ENCODE results near the gene PHF2. TPM values are rescaled to one million over a fixed set of nuclear protein-coding genes. Genes with fewer than 3 reads are reported as not detected.

PHF2 gene
- total and polyA plus RNA-seq, 2 of the 8 experiments (the other 6 are each of a cell fraction or from before 2014, with no cell fraction given): 3.4 to 9.4 TPM

GRCh38 chr9:93620881-93621820 lies 44.8 kb downstream of the PHF2 start:
- Histone ChIP-seq H3K9me3 (ENCODE audit: insufficient read depth in 2 of 2, low read depth in 1 of 2, low read length in 1 of 2) (no peaks in the 10 kb centered on the region), H2BK5ac (ENCODE audit: low read depth, low read length) (no peak overlapping the region), H3K4ac (replicated peaks; ENCODE audit: insufficient read length, low read depth, low read length) (no peak overlapping the region), H4K20me1 (replicated peaks in 1 of 2; ENCODE audit: control insufficient read depth in 1 of 2, insufficient read depth in 2 of 2, low read length in 2 of 2) (peaks cover 0 to 12% of the 10 kb centered on the region in 2 experiments), H2BK12ac (ENCODE audit: low read depth, low read length) (no peak overlapping the region), H3K9ac (replicated peaks in 1 of 4; ENCODE audit: extremely low read depth in 1 of 4, low read depth in 3 of 4, low read length in 3 of 4) (no peak overlapping the region), H2BK20ac (ENCODE audit: low read length) (no peak overlapping the region), H3K36me3 (ENCODE audit: control insufficient read depth in 2 of 4, insufficient read depth in 4 of 4, low read length in 3 of 4) (no peaks in the 10 kb centered on the region), H3K23ac (ENCODE audit: insufficient read length) (no peak overlapping the region), H3K4me1 (replicated peaks in 1 of 4; ENCODE audit: control insufficient read depth in 3 of 4, insufficient read depth in 4 of 4, low read length in 3 of 4) (peaks cover 0 to 14% (median 1%) of the 10 kb centered on the region in 4 experiments; a peak in 4 of 7 replicates), H3K27ac (ENCODE audit: low read depth, low read length) (no peak overlapping the region), H3K27me3 (replicated peaks in 1 of 4; ENCODE audit: control insufficient read depth in 3 of 4, extremely low read depth in 1 of 4, insufficient read depth in 3 of 4, low read length in 3 of 4) (no peaks in the 10 kb centered on the region), H3K79me1 (ENCODE audit: low read depth, low read length) (peaks cover 15% of the 10 kb centered on the region), H3K14ac (ENCODE audit: insufficient read length) (no peak overlapping the region), H3K18ac (ENCODE audit: extremely low read depth, low read length) (no peak overlapping the region), H3K4me3 (ENCODE audit: extremely low read depth in 1 of 4, insufficient read depth in 2 of 4, low read depth in 3 of 4, low read length in 4 of 4) (no peak overlapping the region), H3K79me2 (ENCODE audit: control insufficient read depth in 1 of 2, insufficient read depth in 2 of 2, low read length in 2 of 2) (peaks cover 0 to 41% of the 10 kb centered on the region in 2 experiments; a peak in 3 of 4 replicates), H2AFZ (ENCODE audit: low read length) (no peak overlapping the region), H3K23me2 (ENCODE audit: low read depth, low read length) (peaks cover 11% of the 10 kb centered on the region; the same call in 1 of the 2 replicates), H4K5ac (ENCODE audit: insufficient read length, low read depth, low read length) (no peak overlapping the region), H4K8ac (ENCODE audit: extremely low read depth, insufficient read depth, low read length) (no peak overlapping the region), H4K91ac (replicated peaks; ENCODE audit: insufficient read length, low read length) (no peak overlapping the region), H3K56ac (replicated peaks; ENCODE audit: insufficient read length, low read depth, low read length) (no peak overlapping the region), H2AK5ac (ENCODE audit: low read depth, low read length) (no peak overlapping the region), H3K4me2 (ENCODE audit: insufficient read depth in 1 of 2, low read depth in 2 of 2, low read length in 2 of 2) (no peak overlapping the region), H2BK120ac (replicated peaks; ENCODE audit: low read depth, low read length) (no peak overlapping the region), H2BK15ac (ENCODE audit: low read length) (no peak overlapping the region)
- no peak for FAIRE-seq
- peak in 1 of 2 experiments; percentile 31 for DNase-seq (ENCODE audit: low read depth in 1 of 2, low spot score in 2 of 2)
- WGBS, 2 experiments (ENCODE audit: extremely low coverage in 1 of 2, insufficient coverage in 1 of 2, insufficient read length in 1 of 2, insufficient replicate concordance in 2 of 2, low coverage in 1 of 2, low lambda C conversion rate in 2 of 2, missing lambda C conversion rate in 1 of 2): 77% methylated on average over 14 of the region's 14 CpGs; no CpG with 5 or more reads in 1 of the 2 experiments
- POLR2A ChIA-PET (ENCODE audit: partially characterized antibody): interaction anchor here (1.5 kb wide), 1 partner anchor 11 kb away, joined by 3 read pairs; no protein-coding TSS in a partner anchor
- CTCF ChIA-PET (ENCODE audit: partially characterized antibody): interaction anchor here (0.6 to 1.9 kb wide), 8 partner anchors 8 to 319 kb away, joined by 3 to 6 read pairs (median 4); no protein-coding TSS in a partner anchor
- TF ChIP-seq HDAC2 (IDR thresholded peaks at IDR 0.05; ENCODE audit: borderline replicate concordance in 1 of 2, low read depth in 2 of 2, low read length in 2 of 2) (no peak), BRCA1 (IDR thresholded peaks at IDR 0.05; ENCODE audit: low read depth, low read length) (no peak), CHD2 (IDR thresholded peaks at IDR 0.05; ENCODE audit: low read length) (no peak), EGR1 (IDR thresholded peaks at IDR 0.05; ENCODE audit: borderline replicate concordance, low read depth, low read length) (no peak), SUZ12 (IDR thresholded peaks at IDR 0.05; ENCODE audit: low read length) (no peak), CHD1 (IDR thresholded peaks at IDR 0.05; ENCODE audit: low read depth, low read length) (no peak), SP1 (IDR thresholded peaks at IDR 0.05; ENCODE audit: low read depth, low read length) (no peak), SP4 (IDR thresholded peaks at IDR 0.05; ENCODE audit: low read length) (no peak), TEAD4 (IDR thresholded peaks at IDR 0.05; ENCODE audit: low read depth, low read length) (no peak), RAD21 (IDR thresholded peaks at IDR 0.05 in 1 of 2, conservative IDR thresholded peaks at IDR 0.05 in 1 of 2; ENCODE audit: low read depth in 2 of 2, low read length in 2 of 2) (no peak), GTF2F1 (IDR thresholded peaks at IDR 0.05; ENCODE audit: borderline replicate concordance, low read depth, low read length) (no peak), SP2 (IDR thresholded peaks at IDR 0.05; ENCODE audit: low read length) (no peak)

Data from H1 (cell line).